HL-60 (cell line): ENCODE measurements around the gene KANK4.

Source experiments
- DNase-seq, 2 experiments: peaks; one replicate each; pipeline ENCODE4 v3.0.0-alpha.2; 2010 to 2020; ENCODE audit warnings: low read depth in 1 of 2, low spot score in 1 of 2
- H3K27ac ChIP-seq: fragments of 250-450 bp; sonication (Bioruptor Pico); replicated peaks from 2 replicates; pipeline ENCODE4 v1.5.1; 2020; ENCODE audit warnings: mild to moderate bottlenecking, moderate library complexity
- H3K27me3 ChIP-seq: fragments of 250-450 bp; sonication (Bioruptor Pico); 2 replicates; pipeline ENCODE4 v1.5.1; 2021; ENCODE audit warnings: mild to moderate bottlenecking, moderate library complexity; ENCODE audit not compliant: insufficient read depth, poor library complexity, severe bottlenecking
- H3K4me3 ChIP-seq: replicated peaks from 2 replicates; pipeline ENCODE4 v1.5.1; 2011; ENCODE audit warnings: mild to moderate bottlenecking, control low read depth, low read length; ENCODE audit not compliant: insufficient read depth
- CTCF ChIP-seq: IDR thresholded peaks from one replicate; pipeline ENCODE4 v1.5.1; 2011; ENCODE audit warnings: low read length, control low read depth, inconsistent platforms; ENCODE audit not compliant: insufficient read depth
- GABPA ChIP-seq: IDR thresholded peaks from 2 replicates; pipeline ENCODE4 v1.6.1; 2012; ENCODE audit warnings: low read depth
- POLR2AphosphoS5 ChIP-seq: IDR thresholded peaks from 2 replicates; pipeline ENCODE4 v1.6.1; 2012; ENCODE audit warnings: low read depth
- REST ChIP-seq: IDR thresholded peaks from 2 replicates; pipeline ENCODE4 v1.6.1; 2012; ENCODE audit warnings: low read depth; ENCODE audit not compliant: insufficient replicate concordance
- SPI1 ChIP-seq: IDR thresholded peaks from 2 replicates; pipeline ENCODE4 v1.6.1; 2012; ENCODE audit warnings: low read depth, mild to moderate bottlenecking, borderline replicate concordance

Gene KANK4

GRCh38 chr1:62207187-62207586 is 112.0 kb downstream of the KANK4 start:
- Histone ChIP-seq H3K27me3 (no peaks in the 10 kb centered on the region), H3K4me3 (no peak overlapping the region), H3K27ac (no peak overlapping the region)
- no peak for TF ChIP-seq GABPA
- TF ChIP-seq REST: no peak
- no peak for TF ChIP-seq SPI1
- no peak for TF ChIP-seq CTCF
- TF ChIP-seq POLR2AphosphoS5: no peak
- DNase-seq: no peak

GRCh38 chr1:62198781-62199125 is 120.5 kb downstream of the KANK4 start:
- no peak for DNase-seq

More at GRCh38 chr1:62198781-62199125, 120.5 kb downstream of the KANK4 start:
- H3K27me3 ChIP-seq: no peaks in the 10 kb centered on the region
- no peak overlapping the region for H3K27ac ChIP-seq
- no peak overlapping the region for H3K4me3 ChIP-seq
- TF ChIP-seq GABPA (no peak), CTCF (no peak), POLR2AphosphoS5 (no peak), REST (no peak), SPI1 (no peak)
